AG04450 (cell line): ENCODE measurements around the gene YBX1. TPM values are rescaled to one million over a fixed set of nuclear protein-coding genes. Genes with fewer than 3 reads are reported as not detected.

Experiments used
- CTCF ChIA-PET: fragments of 300-600, 350-600 bp; formaldehyde crosslinking; extraction: SDS; loops from one replicate; lab custom pipeline; 2022; ENCODE audit warnings: antibody characterized with exemption, inconsistent platforms; lab: Charles Lee
- POLR2A ChIA-PET: fragments of 350-600 bp; formaldehyde crosslinking; extraction: SDS; loops from one replicate; lab custom pipeline; 2021; ENCODE audit warnings: antibody characterized with exemption, inconsistent platforms; lab: Yijun Ruan, JAX
- DNase-seq: peaks from one replicate; pipeline ENCODE4 v3.0.0-alpha.2; 2011; ENCODE audit warnings: low read depth, low spot score
- H3K27ac ChIP-seq: one replicate; pipeline ENCODE4 v1.5.1; 2012; ENCODE audit warnings: low read depth, low read length, control low read depth
- H3K27me3 ChIP-seq: one replicate; pipeline ENCODE4 v1.6.0; 2012; ENCODE audit warnings: low read length; ENCODE audit not compliant: control insufficient read depth, insufficient read depth
- H3K4me3 ChIP-seq: 2 replicates; pipeline ENCODE4 v1.5.1; 2011; ENCODE audit warnings: mild to moderate bottlenecking, low read depth, low read length, control low read depth
- H3K9me3 ChIP-seq: 2 replicates; pipeline ENCODE4 v1.5.1; 2012; ENCODE audit warnings: low read length; ENCODE audit not compliant: control insufficient read depth, insufficient read depth
- polyA plus RNA-seq: library from polyadenylated mRNA; depleted of rRNA; stranded (reverse); fragments of >200 nt; gene quantifications from 2 replicates; pipeline ENCODE4 v1.2.3, GENCODE V29; 2011
- TF ChIP-seq, protein P1 (sequence below): IDR thresholded peaks from 2 replicates; pipeline ENCODE4 v1.5.1; 2011; ENCODE audit warnings: low read depth, low read length, control low read depth, inconsistent platforms

The YBX1 gene
- polyA plus RNA-seq, 1 experiment = 636 TPM

- POLR2A ChIA-PET = interaction anchor here (0.5 kb wide), 1 partner anchor 292 kb away, joined by 6 read pairs; no protein-coding TSS in a partner anchor
- no peak for DNase-seq
- Histone ChIP-seq H3K4me3 (no peak within 1 kb of the TSS), H3K9me3 (no peaks in the 10 kb centered on the region; the same call in 1 of the 2 replicates), H3K27me3 (peaks cover 6% of the 10 kb centered on the region), H3K27ac (no peak within 1 kb of the TSS)
- TF ChIP-seq, protein P1, sequence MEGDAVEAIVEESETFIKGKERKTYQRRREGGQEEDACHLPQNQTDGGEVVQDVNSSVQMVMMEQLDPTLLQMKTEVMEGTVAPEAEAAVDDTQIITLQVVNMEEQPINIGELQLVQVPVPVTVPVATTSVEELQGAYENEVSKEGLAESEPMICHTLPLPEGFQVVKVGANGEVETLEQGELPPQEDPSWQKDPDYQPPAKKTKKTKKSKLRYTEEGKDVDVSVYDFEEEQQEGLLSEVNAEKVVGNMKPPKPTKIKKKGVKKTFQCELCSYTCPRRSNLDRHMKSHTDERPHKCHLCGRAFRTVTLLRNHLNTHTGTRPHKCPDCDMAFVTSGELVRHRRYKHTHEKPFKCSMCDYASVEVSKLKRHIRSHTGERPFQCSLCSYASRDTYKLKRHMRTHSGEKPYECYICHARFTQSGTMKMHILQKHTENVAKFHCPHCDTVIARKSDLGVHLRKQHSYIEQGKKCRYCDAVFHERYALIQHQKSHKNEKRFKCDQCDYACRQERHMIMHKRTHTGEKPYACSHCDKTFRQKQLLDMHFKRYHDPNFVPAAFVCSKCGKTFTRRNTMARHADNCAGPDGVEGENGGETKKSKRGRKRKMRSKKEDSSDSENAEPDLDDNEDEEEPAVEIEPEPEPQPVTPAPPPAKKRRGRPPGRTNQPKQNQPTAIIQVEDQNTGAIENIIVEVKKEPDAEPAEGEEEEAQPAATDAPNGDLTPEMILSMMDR = no peak
- CTCF ChIA-PET = no interaction called here
Observed at GRCh38 chr1:42739753-42740700, 57.8 kb downstream of the YBX1 start, which contains the start of gene CLDN19. Gene CLDN19, minus strand, starts transcription at chr1:42740236. Its CDS starts 173 bp downstream, at chr1:42740063.

GRCh38 chr1:42740851-42741580, 58.8 kb downstream of the YBX1 start:
- H3K27me3 ChIP-seq = peaks cover 6% of the 10 kb centered on the region
- no peak overlapping the region for H3K27ac ChIP-seq
- H3K9me3 ChIP-seq = no peaks in the 10 kb centered on the region; the same call in 1 of the 2 replicates
- TF ChIP-seq, protein P1 = no peak
- POLR2A ChIA-PET = no interaction called here
- CTCF ChIA-PET = no interaction called here
- DNase-seq = no peak
- H3K4me3 ChIP-seq = no peak overlapping the region

- TF ChIP-seq, protein P1 = no peak
- no peak for DNase-seq
- POLR2A ChIA-PET = interaction anchor here (1.3 kb wide), 1 partner anchor 60 kb away, joined by 5 read pairs; the partner anchor contains the start of gene YBX1
- CTCF ChIA-PET = no interaction called here
- Histone ChIP-seq H3K27me3 (peaks cover 6% of the 10 kb centered on the region), H3K27ac (no peak overlapping the region), H3K9me3 (no peaks in the 10 kb centered on the region), H3K4me3 (no peak overlapping the region)
Observed at GRCh38 chr1:42741706-42742105, 59.5 kb downstream of the YBX1 start.

- TF ChIP-seq, protein P1 = no peak
- Histone ChIP-seq H3K9me3 (no peaks in the 10 kb centered on the region), H3K4me3 (no peak overlapping the region), H3K27ac (no peak overlapping the region), H3K27me3 (peaks cover 6% of the 10 kb centered on the region)
- POLR2A ChIA-PET = interaction anchor here (1.3 kb wide), 1 partner anchor 60 kb away, joined by 5 read pairs; the partner anchor contains the start of gene YBX1
- CTCF ChIA-PET = interaction anchor here (1.3 kb wide), 1 partner anchor 11 kb away, joined by 4 read pairs; no protein-coding TSS in a partner anchor
- DNase-seq = no peak
Observed at GRCh38 chr1:42742141-42742540, 59.9 kb downstream of the YBX1 start.
